K562 (cell line): ENCODE data around the gene EXOSC2. TPM values are rescaled to one million over a fixed set of nuclear protein-coding genes. Genes with fewer than 3 reads are reported as not detected.

Source experiments
- ATAC-seq: fragments of 200-7000 bp; cut with Tn5 transposase; 3 replicates; pipeline ENCODE4 v1.9.1; 2020; ENCODE audit warnings: moderate library complexity
- BruUV-seq: library from RNA; stranded (reverse); fragments of 400-500 nt; replicated peaks from 2 replicates; lab custom pipeline; 2021; lab: Mats Ljungman, UMichigan
- CTCF ChIA-PET: fragments of 300-600 bp; formaldehyde crosslinking; extraction: SDS; loops from one replicate; lab custom pipeline; 2021; ENCODE audit warnings: low intra/inter-chr PET ratio; lab: Yijun Ruan, JAX
- POLR2A ChIA-PET: fragments of 300-600, 350-650 bp; sonication (Branson Sonifier 250); formaldehyde crosslinking; extraction: SDS; loops from one replicate; lab custom pipeline; 2021; ENCODE audit warnings: antibody characterized with exemption, inconsistent platforms; lab: Yijun Ruan, JAX
- DNase-seq, 4 experiments: peaks; one replicate each; pipeline versions ENCODE4 v3.0.0 to v3.0.0-alpha.2; 2011 to 2018; ENCODE audit warnings: low spot score in 3 of 4, mixed read lengths in 3 of 4; ENCODE audit errors: extremely low read depth in 1 of 4
- FAIRE-seq: peaks from 2 replicates; lab custom pipeline; 2011; peaks lifted over from hg19 to GRCh38; lab: Jason Lieb, UNC
- H2AFZ ChIP-seq: 2 replicates; pipeline ENCODE4 v1.6.0; 2011; ENCODE audit warnings: low read depth, low read length, control low read depth, inconsistent platforms
- H3K27ac ChIP-seq: fragments of 200-600 bp; 3 replicates; pipeline ENCODE4 v1.8.0; 2011; ENCODE audit warnings: low read depth, mild to moderate bottlenecking, control low read depth, inconsistent platforms, low read length, moderate library complexity, mixed read lengths; ENCODE audit errors: extremely low read depth
- H3K27me3 ChIP-seq, 2 experiments: fragments of 300-600 bp in 1 of 2; 2 replicates in 1 of 2; 3 replicates in 1 of 2; pipeline versions ENCODE4 v1.6.0 to v1.8.0; 2011; ENCODE audit warnings: inconsistent platforms in 2 of 2, low read length in 2 of 2, mild to moderate bottlenecking in 1 of 2, mixed read lengths in 1 of 2, moderate library complexity in 1 of 2; ENCODE audit not compliant: control insufficient read depth in 2 of 2, insufficient read depth in 2 of 2
- H3K36me3 ChIP-seq: fragments of 300-600 bp; 3 replicates; pipeline ENCODE4 v1.8.0; 2011; ENCODE audit warnings: mild to moderate bottlenecking, low read length, inconsistent platforms; ENCODE audit not compliant: control insufficient read depth, insufficient read depth
- H3K4me1 ChIP-seq, 2 experiments: fragments of 200-600 bp in 1 of 2; replicated peaks in 1 of 2; 2 replicates in 1 of 2; 3 replicates in 1 of 2; pipeline versions ENCODE4 v1.5.1 to v1.8.0; 2011; ENCODE audit warnings: inconsistent platforms in 2 of 2, low read length in 2 of 2, mild to moderate bottlenecking in 1 of 2, mixed read lengths in 1 of 2, moderate library complexity in 1 of 2; ENCODE audit not compliant: control insufficient read depth in 2 of 2, insufficient read depth in 2 of 2
- H3K4me2 ChIP-seq: 2 replicates; pipeline ENCODE4 v1.6.1; 2011; ENCODE audit warnings: low read length, control low read depth, inconsistent platforms, mixed read lengths; ENCODE audit not compliant: insufficient read depth
- H3K4me3 ChIP-seq: fragments of 200-600 bp; sonication (generic), shearing (Covaris generic); 2 replicates; pipeline ENCODE4 v1.5.1; 2016; ENCODE audit warnings: control low read depth, inconsistent platforms
- H3K79me2 ChIP-seq: fragments of 200-600 bp; 3 replicates; pipeline ENCODE4 v1.8.0; 2011; ENCODE audit warnings: low read length, inconsistent platforms; ENCODE audit not compliant: control insufficient read depth, insufficient read depth
- H3K9ac ChIP-seq, 2 experiments: 2 replicates each; pipeline versions ENCODE4 v1.6.0 to v1.6.1; 2011; ENCODE audit warnings: low read depth in 2 of 2, low read length in 2 of 2, control low read depth in 1 of 2, inconsistent platforms in 1 of 2, mild to moderate bottlenecking in 1 of 2, mixed read lengths in 1 of 2; ENCODE audit not compliant: insufficient read depth in 1 of 2
- H3K9me1 ChIP-seq: one replicate; pipeline ENCODE4 v1.6.0; 2011; ENCODE audit warnings: inconsistent platforms, mild to moderate bottlenecking, low read length, moderate library complexity; ENCODE audit not compliant: control insufficient read depth, insufficient read depth
- H3K9me3 ChIP-seq: replicated peaks from 2 replicates; pipeline ENCODE4 v1.5.1; 2011; ENCODE audit warnings: low read depth, low read length, inconsistent platforms; ENCODE audit not compliant: control insufficient read depth, insufficient read depth
- H4K20me1 ChIP-seq: replicated peaks from 2 replicates; pipeline ENCODE4 v1.6.1; 2011; ENCODE audit warnings: low read length, inconsistent platforms, mixed read lengths; ENCODE audit not compliant: control insufficient read depth, insufficient read depth
- CHCHD3 ChIP-seq: fragments of 250-450 bp; sonication (Bioruptor Pico); IDR thresholded peaks from 2 replicates; pipeline ENCODE4 v2.1.2; 2022; ENCODE audit warnings: mild to moderate bottlenecking
- JUND ChIP-seq, 2 experiments: IDR thresholded peaks; 2 replicates in 1 of 2; 3 replicates in 1 of 2; pipeline ENCODE4 v1.6.1; 2011; ENCODE audit warnings: borderline replicate concordance in 2 of 2, low read depth in 2 of 2, low read length in 2 of 2, improper control_type of control experiment in 1 of 2, missing biosample characterization in 1 of 2, missing genetic modification characterization in 1 of 2, missing genetic modification reagents in 1 of 2
- MIER1 ChIP-seq: fragments of 450-650 bp; IDR thresholded peaks from 2 replicates; pipeline ENCODE4 v1.6.1; 2016; ENCODE audit warnings: antibody characterized with exemption, mild to moderate bottlenecking, low read depth
- NFE2 ChIP-seq: IDR thresholded peaks from 2 replicates; pipeline ENCODE4 v1.6.1; 2014; ENCODE audit warnings: antibody characterized with exemption, low read depth
- NRF1 ChIP-seq, 2 experiments: fragments of 450-650 bp; IDR thresholded peaks in 1 of 2; conservative IDR thresholded peaks in 1 of 2; 2 replicates each; pipeline ENCODE4 v1.6.1; 2014; ENCODE audit warnings: mild to moderate bottlenecking in 2 of 2
- POLR2B ChIP-seq: fragments of 450-650 bp; IDR thresholded peaks from 2 replicates; pipeline ENCODE4 v1.6.1; 2018; ENCODE audit warnings: low read depth; ENCODE audit not compliant: partially characterized antibody
- PPARD ChIP-seq: fragments of 250-450 bp; sonication (Bioruptor Pico); IDR thresholded peaks from 2 replicates; pipeline ENCODE4 v1.8.0; 2022; ENCODE audit warnings: inconsistent platforms, mild to moderate bottlenecking, moderate library complexity
- SAP30 ChIP-seq: fragments of 200-600 bp; sonication (generic); IDR thresholded peaks from 2 replicates; pipeline ENCODE4 v1.6.1; 2012; ENCODE audit warnings: borderline replicate concordance, low read depth, mild to moderate bottlenecking, moderate library complexity, low read length, control low read depth, inconsistent platforms; ENCODE audit not compliant: insufficient read depth, poor library complexity, severe bottlenecking
- ZKSCAN1 ChIP-seq: fragments of 150-350 bp; IDR thresholded peaks from 2 replicates; pipeline ENCODE4 v1.6.1; 2016; ENCODE audit warnings: low read depth, low read length
- ZNF444 ChIP-seq: fragments of 250-450 bp; sonication (Bioruptor Pico); IDR thresholded peaks from 2 replicates; pipeline ENCODE4 v1.4.0; 2020; ENCODE audit warnings: mild to moderate bottlenecking, moderate library complexity
- WGBS: fragments of 100-300 bp; shearing (Covaris generic); methylation state at CpG from one replicate; pipeline ENCODE4 v1.1.6; 2016; ENCODE audit warnings: low coverage, mixed read lengths; ENCODE audit not compliant: insufficient coverage; ENCODE audit errors: missing lambda C conversion rate; 5-methylcytosine and 5-hydroxymethylcytosine counted together
- in situ Hi-C: fragments of 300-500 bp; cut with MboI; formaldehyde crosslinking; loops from 4 replicates; pipeline ENCODE4 v1.15.0; 2018; ENCODE audit warnings: inconsistent platforms, mixed read lengths
- intact Hi-C: fragments of 100-400 bp; cut with micrococcal nuclease; formaldehyde crosslinking; loops from 2 replicates; pipeline ENCODE4 v1.14.2; 2022
- polyA plus RNA-seq, 8 experiments: library from polyadenylated mRNA; depleted of rRNA in 4 of 8; stranded (reverse) in 5 of 8; unstranded in 3 of 8; fragments of >200 nt; fragmentation: Nextera tagmentation in 2 of 8; fragmentation: Illumina TruSeq in 1 of 8; extraction: Ambion mirVana in 2 of 8; extraction: Trizol in 1 of 8; gene quantifications; 2 replicates each; pipeline versions ENCODE4 v1.2.1 to v1.2.3, GENCODE V29; 2011 to 2014; ENCODE audit warnings: inconsistent platforms in 1 of 8, missing spikeins in 1 of 8
- total RNA-seq, 7 experiments: library from RNA; depleted of rRNA in 6 of 7; stranded (reverse); fragments of >200 nt in 6 of 7; fragmentation: Illumina TruSeq in 2 of 7; extraction: Trizol in 2 of 7; gene quantifications; 2 replicates each; pipeline versions ENCODE4 v1.2.1 to v1.2.3, GENCODE V29; 2011 to 2021; ENCODE audit warnings: low replicate concordance in 1 of 7
- TF ChIP-seq, protein P1 (sequence below): fragments of 450-650 bp; IDR thresholded peaks from 2 replicates; pipeline ENCODE4 v1.6.1; 2016; ENCODE audit warnings: missing biosample characterization, missing genetic modification characterization

The EXOSC2 gene
- total and polyA plus RNA-seq, 9 of the 15 experiments (the other 6 are each of a cell fraction or from before 2014, with no cell fraction given), result 46.0 to 101 (median 77.6) TPM

DNA sequence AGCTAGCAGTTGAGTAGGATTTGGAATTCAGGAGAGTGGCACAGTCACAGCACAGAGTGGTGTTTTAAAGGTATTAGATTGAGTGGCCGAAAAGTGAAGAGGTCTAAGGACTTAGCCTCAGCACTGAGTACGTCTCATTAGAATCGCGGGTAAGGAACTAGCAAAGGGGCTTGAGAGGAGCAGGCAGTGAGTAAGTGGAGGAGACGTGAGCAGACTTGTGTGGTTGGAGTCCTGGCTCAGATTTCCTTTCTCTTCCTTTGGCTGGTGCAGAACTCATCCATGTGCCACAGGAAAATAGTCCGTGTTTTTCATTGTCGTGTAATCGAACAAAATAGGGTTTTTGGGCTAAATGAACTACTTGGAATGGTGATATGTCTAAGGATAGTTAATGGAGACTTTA, 3.4 kb downstream of the EXOSC2 start:
- DNase-seq (no peak), FAIRE-seq (no peak), ATAC-seq (no peak)
- Histone ChIP-seq H3K4me1 (peaks cover 6 to 10% of the 10 kb centered on the region in 2 experiments; a peak in 3 of 5 replicates), H2AFZ (no peak overlapping the region), H3K27ac (no peak overlapping the region), H3K9ac (no peak overlapping the region), H3K36me3 (peaks cover 65% of the 10 kb centered on the region), H3K9me1 (peaks cover 3% of the 10 kb centered on the region), H4K20me1 (peaks cover 14% of the 10 kb centered on the region), H3K27me3 (no peaks in the 10 kb centered on the region), H3K79me2 (peaks cover 58% of the 10 kb centered on the region), H3K4me2 (no peak overlapping the region)
- BruUV-seq, result no TSS peak
- ChIA-PET POLR2A (interaction anchor here (2.7 kb wide), 1 partner anchor 8 kb away, joined by 13 read pairs; no protein-coding TSS in a partner anchor), CTCF (no interaction called here)
- in situ Hi-C loops, result loop anchor here (25.0 kb wide), 1 partner anchor 560 kb away; no protein-coding TSS in a partner anchor
- 92% methylated on average over 8 of the region's 8 CpGs for WGBS
- intact Hi-C loops, result no loop called here
- TF ChIP-seq CHCHD3 (CRISPR knock-in tag) (no peak), NFE2 (no peak), PPARD (no peak), NRF1 (conservative IDR thresholded peaks at IDR 0.05 in 1 of 2, IDR thresholded peaks at IDR 0.05 in 1 of 2) (no peak), ZKSCAN1 (no peak), POLR2B (no peak), JUND (IDR thresholded peaks at IDR 0.05; ENCODE audit: borderline replicate concordance, low read depth, low read length) (no peak), JUND (tag; IDR thresholded peaks at IDR 0.05; ENCODE audit: borderline replicate concordance, low read depth, low read length) (no peak), MIER1 (no peak), SAP30 (no peak), ZNF444 (CRISPR knock-in tag) (no peak)
- TF ChIP-seq, protein P1, sequence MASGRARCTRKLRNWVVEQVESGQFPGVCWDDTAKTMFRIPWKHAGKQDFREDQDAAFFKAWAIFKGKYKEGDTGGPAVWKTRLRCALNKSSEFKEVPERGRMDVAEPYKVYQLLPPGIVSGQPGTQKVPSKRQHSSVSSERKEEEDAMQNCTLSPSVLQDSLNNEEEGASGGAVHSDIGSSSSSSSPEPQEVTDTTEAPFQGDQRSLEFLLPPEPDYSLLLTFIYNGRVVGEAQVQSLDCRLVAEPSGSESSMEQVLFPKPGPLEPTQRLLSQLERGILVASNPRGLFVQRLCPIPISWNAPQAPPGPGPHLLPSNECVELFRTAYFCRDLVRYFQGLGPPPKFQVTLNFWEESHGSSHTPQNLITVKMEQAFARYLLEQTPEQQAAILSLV (tag), result no peak
- TF ChIP-seq, all 486 proteins: peak for 0
- H3K9me3 ChIP-seq, result 0 out of 2 replicates have a peak, but pooled peaks cover 2% of the 10 kb centered on the region
- no peak overlapping the region for H3K4me3 ChIP-seq
